Psoas muscle (tissue), 8 donors: ENCODE data around the gene ALDH3A1. TPM values are rescaled to one million over a fixed set of nuclear protein-coding genes. Genes with fewer than 3 reads are reported as not detected.

Source experiments
- ATAC-seq, 4 donors: fragments of 200-7000 bp; cut with Tn5 transposase; one replicate each; pipeline ENCODE4 v1.9.1; 2020; ENCODE audit warnings: moderate library complexity in 3 of 4, mild to moderate bottlenecking in 2 of 4
- DNase-seq, 2 donors: peaks; one replicate each; pipeline ENCODE4 v3.0.0-alpha.2; 2020
- H3K27ac ChIP-seq: fragments of 200-600 bp; one replicate; pipeline ENCODE4 v1.8.0; 2022
- H3K27me3 ChIP-seq, 3 donors: fragments of 200-600 bp in 1 of 3; one replicate each; pipeline versions ENCODE4 v1.6.1 to v1.8.0; 2013 to 2022; ENCODE audit warnings: low read length in 2 of 3, mild to moderate bottlenecking in 2 of 3, moderate library complexity in 1 of 3; ENCODE audit not compliant: insufficient read depth in 3 of 3
- H3K36me3 ChIP-seq, 2 donors: fragments of 200-600 bp in 1 of 2; one replicate each; pipeline versions ENCODE4 v1.6.1 to v1.8.0; 2013 to 2022; ENCODE audit warnings: low read depth in 1 of 2, mild to moderate bottlenecking in 1 of 2, moderate library complexity in 1 of 2; ENCODE audit not compliant: insufficient read depth in 1 of 2
- H3K4me1 ChIP-seq: fragments of 200-600 bp; one replicate; pipeline ENCODE4 v1.8.0; 2022
- H3K4me3 ChIP-seq: fragments of 200-600 bp; one replicate; pipeline ENCODE4 v1.8.0; 2022; ENCODE audit warnings: mild to moderate bottlenecking
- H3K9me3 ChIP-seq: fragments of 200-600 bp; one replicate; pipeline ENCODE4 v1.8.0; 2022
- WGBS, 3 donors: extraction: QIAGEN DNeasy Blood & Tissue Kit; methylation state at CpG; one replicate each; pipeline versions ENCODE4 v1.1.6 to v1.1.7; 2013; 5-methylcytosine and 5-hydroxymethylcytosine counted together
- intact Hi-C, 2 donors: fragments of 100-400 bp; cut with DNase I; formaldehyde crosslinking; loops; one replicate each; pipeline versions ENCODE4 v1.11.0 to v1.14.2; 2022
- polyA plus RNA-seq, 3 donors: library from polyadenylated mRNA; stranded (reverse); fragments of 200-250 nt; gene quantifications; one replicate each; pipeline ENCODE4 v1.2.3, GENCODE V29; 2013
- total RNA-seq, 4 donors: library from RNA; stranded (reverse); fragmentation: NEBNext Ultra II Directional in 2 of 4; extraction: Animal tissue kit (Norgen Biotek cat#: 25700) in 2 of 4; gene quantifications; one replicate each; pipeline versions ENCODE4 v1.2.1 to v1.2.4, GENCODE V29; 2021 to 2023
- TF ChIP-seq, protein P1 (sequence below): fragments of 200-600 bp; IDR thresholded peaks from one replicate; pipeline ENCODE4 v1.8.0; 2022; ENCODE audit warnings: antibody characterized with exemption
- donor health status: healthy with polysubstance abuse.
- donor health status: DM: no; HTN: no; CAD: no; lungs with moderate emphysema.
- donor health status: Bipolar disorder and iron deficiency.
- donor health status: healthy.
- donor health status: DM: yes; HTN: yes; CAD: no.
- donor health status: DM: no; HTN: no; CAD: no.
- donor health status: DM: no; HTN: no; CAD: no.
- donor health status: DM: yes; HTN: yes; CAD: no.

Gene ALDH3A1
- total and polyA plus RNA-seq, 7 donors, result 0.05 to 6.5 (median 0.18) TPM; not detected in 1

DNA sequence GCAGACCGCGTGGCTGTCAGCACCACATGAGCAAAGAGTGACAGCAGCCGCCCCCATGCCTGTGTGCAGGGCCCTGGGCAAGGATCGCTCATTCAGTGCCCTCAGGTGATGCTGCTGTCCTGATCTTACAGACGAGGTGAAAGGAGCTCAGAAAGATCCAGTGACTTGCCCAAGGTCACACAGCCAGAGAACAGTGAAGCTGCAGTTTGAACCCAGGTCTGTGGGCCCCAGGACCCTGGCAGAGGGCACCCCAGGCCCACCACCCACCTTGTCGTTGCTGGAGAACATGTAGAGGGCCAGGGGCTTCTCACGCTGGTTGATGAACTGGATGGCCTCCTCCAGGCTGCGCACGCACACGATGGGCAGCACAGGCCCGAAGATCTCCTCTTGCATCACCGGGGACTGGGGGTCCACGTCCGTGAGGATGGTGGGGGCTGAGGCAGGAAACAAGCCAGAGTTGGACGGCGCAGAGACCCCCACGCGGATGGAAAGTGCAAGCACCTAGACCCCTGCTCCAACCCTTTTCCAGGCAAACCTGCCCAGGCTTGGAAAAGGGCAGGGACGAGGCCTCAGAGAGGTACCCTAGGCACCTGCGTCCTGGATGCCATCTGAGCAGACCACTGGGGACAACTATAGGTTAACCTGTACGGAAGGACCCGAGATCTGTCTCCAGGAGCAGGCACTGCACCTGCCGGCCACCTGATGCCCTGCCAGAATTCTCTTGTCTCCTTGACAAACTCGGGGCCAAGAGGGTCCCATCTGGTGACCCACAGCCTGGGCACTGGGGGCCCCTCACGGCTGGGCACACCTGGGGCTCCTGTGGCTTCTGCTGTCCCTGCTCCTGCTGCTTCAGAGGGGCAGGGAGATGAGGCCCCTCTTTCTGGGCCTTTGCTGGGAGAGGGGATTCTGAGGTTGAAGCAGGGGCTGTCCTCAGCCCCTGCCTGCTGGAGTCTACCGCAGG, 8.6 kb downstream of the ALDH3A1 start:
- intact Hi-C loops, result no loop called here
- no peaks in the 10 kb centered on the region for H3K27me3 ChIP-seq
- no peaks in the 10 kb centered on the region for H3K4me1 ChIP-seq
- no peak overlapping the region for H3K4me3 ChIP-seq
- no peak for ATAC-seq
- H3K27ac ChIP-seq, result no peak overlapping the region
- no peaks in the 10 kb centered on the region for H3K36me3 ChIP-seq
- TF ChIP-seq, protein P1, sequence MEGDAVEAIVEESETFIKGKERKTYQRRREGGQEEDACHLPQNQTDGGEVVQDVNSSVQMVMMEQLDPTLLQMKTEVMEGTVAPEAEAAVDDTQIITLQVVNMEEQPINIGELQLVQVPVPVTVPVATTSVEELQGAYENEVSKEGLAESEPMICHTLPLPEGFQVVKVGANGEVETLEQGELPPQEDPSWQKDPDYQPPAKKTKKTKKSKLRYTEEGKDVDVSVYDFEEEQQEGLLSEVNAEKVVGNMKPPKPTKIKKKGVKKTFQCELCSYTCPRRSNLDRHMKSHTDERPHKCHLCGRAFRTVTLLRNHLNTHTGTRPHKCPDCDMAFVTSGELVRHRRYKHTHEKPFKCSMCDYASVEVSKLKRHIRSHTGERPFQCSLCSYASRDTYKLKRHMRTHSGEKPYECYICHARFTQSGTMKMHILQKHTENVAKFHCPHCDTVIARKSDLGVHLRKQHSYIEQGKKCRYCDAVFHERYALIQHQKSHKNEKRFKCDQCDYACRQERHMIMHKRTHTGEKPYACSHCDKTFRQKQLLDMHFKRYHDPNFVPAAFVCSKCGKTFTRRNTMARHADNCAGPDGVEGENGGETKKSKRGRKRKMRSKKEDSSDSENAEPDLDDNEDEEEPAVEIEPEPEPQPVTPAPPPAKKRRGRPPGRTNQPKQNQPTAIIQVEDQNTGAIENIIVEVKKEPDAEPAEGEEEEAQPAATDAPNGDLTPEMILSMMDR, result no peak
- 87 to 90% (median 88%) methylated on average over 26 of the region's 26 CpGs for WGBS, 3 donors
- H3K9me3 ChIP-seq, result no peaks in the 10 kb centered on the region
- DNase-seq, result no peak

DNA sequence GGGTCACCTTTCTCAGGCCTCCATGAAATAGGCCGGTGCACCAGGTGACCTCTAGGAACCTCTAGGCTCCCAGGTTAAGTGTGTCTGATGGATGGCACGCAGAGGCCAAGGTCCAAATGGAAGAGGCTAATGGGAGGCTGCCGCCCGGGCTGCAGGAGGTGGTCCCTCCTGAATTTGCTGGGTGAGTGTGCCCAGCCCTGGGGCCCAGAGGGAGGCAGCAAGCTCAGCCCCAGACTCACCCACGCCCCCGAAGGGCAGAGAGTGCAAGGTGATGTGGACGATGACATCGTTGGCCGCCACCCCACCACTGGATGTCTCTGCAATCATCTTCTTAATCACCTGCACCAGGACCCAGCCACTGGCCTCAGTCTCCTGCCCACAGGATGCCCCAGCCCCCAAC, 9.3 kb downstream of the ALDH3A1 start:
- ATAC-seq, result no peak
- whole genome bisulfite sequencing, 3 donors, result 93 to 96% (median 95%) methylated on average over 9 of the region's 9 CpGs
- TF ChIP-seq, protein P1, result no peak
- Histone ChIP-seq H3K27me3 (no peaks in the 10 kb centered on the region), H3K36me3 (no peaks in the 10 kb centered on the region), H3K27ac (no peak overlapping the region), H3K9me3 (no peaks in the 10 kb centered on the region), H3K4me1 (no peaks in the 10 kb centered on the region), H3K4me3 (no peak overlapping the region)
- DNase-seq, result no peak
- intact Hi-C loops, result no loop called here

DNA sequence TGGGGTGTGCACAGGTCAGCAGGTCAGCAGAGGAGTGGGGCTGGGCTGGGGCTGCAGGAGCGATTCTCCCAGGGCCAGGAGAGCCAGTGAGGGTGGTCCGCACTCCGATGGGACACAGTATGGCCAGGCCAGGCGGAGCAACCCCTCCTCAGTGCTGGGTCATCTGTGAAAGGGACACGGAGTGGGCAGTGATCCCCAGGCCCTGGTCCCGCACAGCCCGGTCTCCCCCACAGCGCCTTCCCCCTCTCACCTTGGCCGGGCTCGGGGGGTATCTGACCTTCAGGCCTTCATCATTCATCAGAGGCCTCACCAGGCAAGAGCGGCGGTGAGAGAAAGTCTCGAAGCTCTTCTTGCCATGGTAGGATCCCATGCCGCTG, 10.0 kb downstream of the ALDH3A1 start:
- WGBS, 3 donors, result 96 to 98% (median 96%) methylated on average over 13 to 14 of the region's 14 CpGs
- Histone ChIP-seq H3K9me3 (no peaks in the 10 kb centered on the region), H3K27ac (no peak overlapping the region), H3K4me3 (no peak overlapping the region), H3K4me1 (no peaks in the 10 kb centered on the region), H3K27me3 (no peaks in the 10 kb centered on the region), H3K36me3 (no peaks in the 10 kb centered on the region)
- intact Hi-C loops, result no loop called here
- DNase-seq (no peak), ATAC-seq (peak in 2 of 4 donors; percentile 15 to 18)
- TF ChIP-seq, protein P1, result no peak

DNA sequence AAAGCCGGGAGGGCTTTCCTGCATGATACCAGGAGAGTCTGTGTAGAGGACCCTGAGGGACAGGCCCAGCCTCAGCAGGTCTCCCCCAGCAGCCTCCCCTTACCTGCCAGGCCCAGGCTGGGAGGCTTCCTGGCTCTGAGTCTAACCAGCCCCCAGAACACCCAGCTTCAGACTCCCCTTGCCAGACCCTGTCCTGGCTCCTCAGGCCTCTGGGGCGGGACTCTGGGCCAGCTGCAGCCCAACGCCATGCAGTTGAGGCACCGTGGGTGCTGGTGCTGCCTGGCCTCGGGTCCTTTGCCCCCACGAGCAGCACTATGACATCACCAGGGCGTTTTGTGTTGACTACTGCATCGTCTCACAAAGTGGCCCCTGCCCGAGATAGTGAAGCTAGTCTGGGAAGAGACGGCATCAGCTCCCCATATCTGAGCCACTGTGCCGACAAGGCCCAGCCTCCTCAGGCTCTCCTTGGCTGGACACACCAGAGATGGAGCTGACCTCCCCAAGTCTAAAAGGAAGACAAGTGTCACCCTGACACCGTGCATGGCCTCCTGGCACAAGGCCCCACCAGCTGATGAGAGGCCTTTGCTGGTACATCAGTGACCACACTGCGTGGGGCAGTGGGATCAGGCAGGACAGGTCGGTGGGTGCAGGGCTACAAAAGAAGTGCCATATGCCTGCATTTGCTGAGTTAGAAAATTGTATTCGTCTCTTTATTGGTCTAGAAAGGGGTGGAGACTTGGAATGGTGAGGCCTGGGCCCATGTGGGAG, 10.6 kb downstream of the ALDH3A1 start:
- TF ChIP-seq, protein P1, result no peak
- no peaks in the 10 kb centered on the region for H3K9me3 ChIP-seq
- H3K4me3 ChIP-seq, result no peak overlapping the region
- WGBS, 3 donors, result 78 to 86% (median 79%) methylated on average over 15 of the region's 15 CpGs
- peak in 1 of 4 donors; percentile 10 for ATAC-seq
- DNase-seq, result no peak
- no peak overlapping the region for H3K27ac ChIP-seq
- intact Hi-C loops, result no loop called here
- H3K4me1 ChIP-seq, result no peaks in the 10 kb centered on the region
- no peaks in the 10 kb centered on the region for H3K27me3 ChIP-seq
- no peaks in the 10 kb centered on the region for H3K36me3 ChIP-seq
